Hematopoietic multipotent progenitor cell treated with erythropoietin and hydrocortisone succinate and interleukin-3 and kit ligand, for 17 days (in vitro differentiated cells): ENCODE results near the gene SNX20.

Experiments
- DNase-seq: peaks from one replicate; pipeline ENCODE4 v3.0.0-alpha.2; 2015; ENCODE audit warnings: low spot score

Gene SNX20

GRCh38 chr16:50635505-50636392 is 45.4 kb downstream of the SNX20 start:
- DNase-seq: no peak

DNA sequence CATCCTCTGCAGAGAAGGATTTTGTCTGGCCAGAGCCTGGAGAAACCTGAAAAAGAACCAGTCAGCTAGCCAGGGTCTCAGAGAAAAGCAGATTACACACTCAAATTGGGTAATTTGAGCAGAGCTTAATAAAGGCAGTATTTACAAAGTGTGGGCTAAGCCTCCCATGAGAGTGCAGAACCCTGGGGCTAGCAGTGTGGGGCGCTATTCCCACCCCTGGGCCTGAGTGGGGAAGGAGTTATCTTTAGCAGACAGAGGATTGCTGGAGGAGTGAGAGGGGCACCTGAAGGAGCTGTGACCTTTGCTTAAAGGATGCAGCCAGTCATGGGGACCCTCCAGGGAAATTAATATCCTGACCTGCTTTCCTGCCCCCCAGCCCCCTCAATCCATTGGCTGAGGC is 46.2 kb downstream of the SNX20 start:
- DNase-seq: no peak

GRCh38 chr16:50634090-50634489 is 47.0 kb downstream of the SNX20 start:
- DNase-seq: no peak

- no peak for DNase-seq
Observed at GRCh38 chr16:50632927-50633800, 47.9 kb downstream of the SNX20 start.

DNA sequence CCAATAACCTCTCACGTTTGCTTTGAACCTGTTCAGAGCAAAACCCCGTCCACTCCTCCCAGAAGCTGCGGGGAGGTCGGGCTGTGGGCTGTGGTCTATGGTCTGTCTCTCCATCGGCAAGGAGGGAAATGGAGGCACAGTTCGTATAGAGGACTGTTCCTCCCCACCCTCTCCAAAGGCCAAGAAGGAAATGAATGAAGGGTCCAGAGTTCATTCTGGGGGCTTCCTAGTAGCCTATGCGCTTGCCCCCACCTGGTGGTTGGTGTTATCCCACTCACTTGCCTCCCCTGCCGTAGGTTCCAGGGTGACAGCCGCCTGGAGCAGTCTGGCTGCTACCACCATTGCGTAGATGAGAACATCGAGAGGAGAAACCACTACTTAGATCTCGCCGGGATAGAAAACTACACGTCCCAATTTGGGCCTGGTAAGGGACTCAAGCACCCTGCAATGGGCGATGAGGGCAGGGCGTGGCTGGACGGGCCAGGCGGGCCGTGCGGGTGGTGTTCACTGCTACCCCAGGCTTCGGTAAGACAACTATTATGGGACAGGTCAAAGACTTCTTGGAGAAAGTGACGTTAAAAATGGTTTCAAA is 49.0 kb downstream of the SNX20 start:
- no peak for DNase-seq

- no peak for DNase-seq
Observed at GRCh38 chr16:50631249-50631984, 49.7 kb downstream of the SNX20 start.

DNA sequence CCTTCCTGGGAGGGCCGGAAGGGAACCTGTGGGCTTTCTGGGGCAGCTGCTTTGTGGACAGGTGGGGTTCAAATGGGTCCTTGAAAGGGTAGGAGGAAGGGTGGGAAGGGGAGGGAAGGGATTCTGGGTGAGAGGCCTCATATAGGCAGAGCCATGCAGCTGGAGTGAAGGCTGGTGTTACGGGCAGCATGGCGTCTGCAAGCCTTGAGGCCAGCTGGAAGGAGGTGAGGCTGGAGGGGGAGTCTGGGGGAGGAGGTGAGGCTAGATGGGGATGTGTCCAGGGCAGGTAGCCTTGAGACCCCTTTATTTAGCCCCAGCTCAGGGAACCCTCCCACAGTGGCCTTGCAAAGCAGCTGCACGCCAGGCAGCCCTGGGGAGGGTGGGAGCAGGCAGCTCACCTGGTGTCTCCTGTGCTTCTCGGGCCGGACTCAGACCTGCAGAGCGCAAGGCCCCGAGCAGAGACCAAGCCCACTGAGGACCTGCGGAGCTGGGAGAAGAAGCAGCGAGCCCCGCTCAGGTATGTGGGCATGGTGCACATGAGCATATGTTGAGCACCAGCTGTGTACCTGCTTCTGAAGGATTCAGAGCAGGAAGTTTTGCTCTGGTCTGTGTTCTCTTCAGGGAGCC is 50.6 kb downstream of the SNX20 start:
- DNase-seq: no peak

DNA sequence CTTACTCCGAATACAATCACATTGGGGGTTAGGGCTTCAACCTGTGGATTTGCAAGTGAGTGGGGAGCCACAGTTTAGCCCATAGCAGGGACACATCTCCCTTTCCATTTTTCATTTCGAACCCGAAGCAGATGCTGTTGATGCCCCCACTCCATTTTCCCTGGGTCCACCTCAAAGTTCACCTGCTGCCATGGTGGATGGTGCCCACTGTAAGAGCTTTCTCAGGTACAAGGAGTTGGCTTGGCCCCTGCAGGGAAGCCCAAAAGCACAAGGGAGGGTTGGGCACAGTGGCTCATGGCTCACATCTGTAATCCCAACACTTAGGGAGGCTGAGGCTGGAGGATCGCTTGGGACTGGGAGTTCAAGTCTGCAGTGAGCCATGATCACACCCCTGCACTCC is 51.8 kb downstream of the SNX20 start:
- DNase-seq: no peak

GRCh38 chr16:50628156-50628802 is 52.8 kb downstream of the SNX20 start:
- no peak for DNase-seq

DNA sequence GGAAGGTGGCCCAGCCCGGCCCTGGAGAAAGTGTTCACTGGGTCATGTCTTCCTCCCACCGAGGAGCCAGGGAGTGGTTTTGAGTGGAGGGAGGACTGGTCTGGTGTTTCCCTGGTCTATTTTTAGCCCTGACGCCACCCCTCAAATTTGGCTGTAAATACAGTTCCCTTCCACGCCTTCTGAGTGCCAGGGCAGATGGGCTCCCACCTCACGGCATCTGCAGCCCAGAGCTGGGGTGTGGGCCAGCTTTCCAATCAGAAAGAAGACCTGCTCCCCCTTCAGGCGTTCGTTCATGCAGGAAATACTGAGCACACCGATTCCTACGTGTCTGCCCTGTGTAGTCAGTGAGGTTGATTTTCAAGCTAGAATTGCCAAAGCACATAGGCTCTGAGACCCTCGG is 53.7 kb downstream of the SNX20 start:
- no peak for DNase-seq

DNA sequence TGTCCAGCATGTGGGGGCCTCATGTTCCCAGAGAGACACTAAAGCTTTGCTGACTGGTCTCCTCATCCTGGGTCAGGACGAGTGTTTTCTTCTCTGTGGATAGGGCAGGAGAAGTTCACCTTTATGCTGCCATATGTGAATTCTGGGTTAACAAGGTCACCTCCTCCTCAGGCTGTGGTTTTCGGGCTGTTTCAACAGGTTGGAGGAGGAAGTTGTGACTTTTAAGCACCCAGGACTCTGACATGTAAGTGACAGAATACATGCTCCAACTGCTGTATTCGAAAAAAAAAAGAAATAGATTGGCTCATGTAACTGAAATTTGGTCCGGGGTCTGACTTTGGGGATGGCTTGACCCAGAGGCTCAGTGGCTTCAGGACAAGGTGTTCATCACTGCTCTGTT is 54.2 kb downstream of the SNX20 start:
- DNase-seq: no peak

DNA sequence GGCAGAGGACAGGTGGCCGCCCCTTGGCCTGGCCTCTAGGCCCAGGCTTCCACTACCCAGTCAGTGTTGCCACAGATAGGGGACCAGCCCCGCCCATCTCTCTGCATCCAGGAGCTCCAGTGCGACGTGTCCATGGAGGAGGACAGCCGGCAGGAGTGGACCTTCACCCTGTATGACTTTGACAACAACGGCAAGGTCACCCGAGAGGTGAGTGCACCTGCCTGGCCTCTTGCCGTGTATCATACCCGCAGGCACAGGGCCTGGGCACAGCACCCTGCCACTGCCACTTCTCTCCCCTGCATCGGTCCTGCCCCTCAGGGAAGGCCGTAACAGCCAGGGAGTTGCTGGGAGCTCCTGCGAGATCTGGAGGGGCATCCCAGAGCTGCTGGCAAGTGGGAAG is 55.7 kb downstream of the SNX20 start:
- DNase-seq: no peak

GRCh38 chr16:50624449-50624970 is 56.6 kb downstream of the SNX20 start:
- DNase-seq: no peak

- no peak for DNase-seq
Observed at GRCh38 chr16:50622643-50623369, 58.3 kb downstream of the SNX20 start.

DNA sequence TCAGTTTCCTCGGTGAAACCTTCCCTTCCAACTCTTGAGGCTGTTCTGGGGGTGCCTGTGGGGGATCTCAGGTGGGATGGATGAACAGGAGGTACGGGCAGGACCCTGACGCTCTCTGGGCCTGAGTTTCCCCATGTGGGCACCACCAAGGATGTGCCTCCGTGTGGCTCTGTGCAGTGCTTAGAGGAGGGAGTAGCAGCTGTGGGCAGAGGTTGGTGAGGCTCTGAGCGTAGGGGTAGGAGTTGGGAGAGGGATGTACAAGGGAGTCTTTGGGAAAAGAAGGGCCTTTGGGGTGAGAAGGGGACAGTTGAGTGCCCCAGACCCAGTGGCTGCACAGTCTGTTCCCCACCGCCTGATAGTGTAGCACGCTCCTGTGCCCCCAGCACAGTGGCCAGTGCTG is 59.1 kb downstream of the SNX20 start:
- DNase-seq: no peak
